Lung (tissue), 12 donors: Measurements from ENCODE around the gene FMNL3. TPM values are rescaled to one million over a fixed set of nuclear protein-coding genes. Genes with fewer than 3 reads are reported as not detected.

ENCODE experiments used
- ATAC-seq: fragments of 200-7000 bp; cut with Tn5 transposase; one replicate; pipeline ENCODE4 v1.9.1; 2020; ENCODE audit warnings: moderate number of reproducible peaks; ENCODE audit not compliant: insufficient read depth, low FRiP score
- DNase-seq, 3 donors: peaks; one replicate each; pipeline ENCODE4 v3.0.0-alpha.2; 2013 to 2017
- H3K27ac ChIP-seq, 2 donors: one replicate each; pipeline ENCODE4 v1.5.1; 2013; ENCODE audit warnings: mild to moderate bottlenecking in 2 of 2, moderate library complexity in 2 of 2, control low read depth in 1 of 2, inconsistent platforms in 1 of 2, low read depth in 1 of 2, low read length in 1 of 2
- H3K27me3 ChIP-seq, 3 donors: one replicate each; pipeline ENCODE4 v1.5.1; 2013; ENCODE audit warnings: low read length in 2 of 3; ENCODE audit not compliant: control insufficient read depth in 3 of 3, insufficient read depth in 3 of 3
- H3K36me3 ChIP-seq, 4 donors: one replicate each; pipeline ENCODE4 v1.5.1; 2013; ENCODE audit warnings: low read length in 4 of 4, mild to moderate bottlenecking in 1 of 4, moderate library complexity in 1 of 4; ENCODE audit not compliant: control insufficient read depth in 4 of 4, insufficient read depth in 4 of 4
- H3K4me1 ChIP-seq, 5 donors: one replicate each; pipeline ENCODE4 v1.5.1; 2013; ENCODE audit warnings: low read length in 5 of 5, mild to moderate bottlenecking in 2 of 5, moderate library complexity in 1 of 5; ENCODE audit not compliant: control insufficient read depth in 5 of 5, insufficient read depth in 5 of 5
- H3K4me3 ChIP-seq: one replicate; pipeline ENCODE4 v1.5.1; 2013; ENCODE audit warnings: mild to moderate bottlenecking, control low read depth, moderate library complexity
- H3K9ac ChIP-seq, 2 donors: one replicate each; pipeline ENCODE4 v1.5.1; 2013; ENCODE audit warnings: low read length in 2 of 2, control low read depth in 1 of 2; ENCODE audit not compliant: insufficient read depth in 1 of 2
- H3K9me3 ChIP-seq, 4 donors: one replicate each; pipeline ENCODE4 v1.5.1; 2013; ENCODE audit warnings: low read length in 3 of 4, mild to moderate bottlenecking in 1 of 4, moderate library complexity in 1 of 4; ENCODE audit not compliant: control insufficient read depth in 4 of 4, insufficient read depth in 3 of 4
- WGBS, 2 donors: extraction: QIAGEN DNeasy Blood & Tissue Kit; methylation state at CpG; one replicate each; pipeline ENCODE4 v1.1.7; 2013; 5-methylcytosine and 5-hydroxymethylcytosine counted together
- polyA plus RNA-seq, 2 donors: library from polyadenylated mRNA; stranded (reverse); fragments of 200-250 nt; gene quantifications; one replicate each; pipeline ENCODE4 v1.2.1, GENCODE V29; 2013
- total RNA-seq, 2 donors: library from RNA; depleted of rRNA in 1 of 2; stranded (reverse); fragments of >200 nt in 1 of 2; gene quantifications; one replicate each; pipeline ENCODE4 v1.2.1, GENCODE V29; 2014 to 2021
- TF ChIP-seq, protein P1 (sequence below): IDR thresholded peaks from 2 replicates; pipeline ENCODE4 v1.5.1; 2012; ENCODE audit warnings: mild to moderate bottlenecking; ENCODE audit errors: control extremely low read depth, extremely low read depth
- donor health status: control.
- donor health status: control.
- donor health status: Bipolar disorder and iron deficiency.
- donor health status: healthy.
- donor health status: DM: yes; HTN: yes; CAD: no.

Gene FMNL3
- total and polyA plus RNA-seq, 4 donors, result 11.5 to 51.2 (median 22.4) TPM

- 1 to 3% methylated on average over 51 to 76 of the region's 76 CpGs for WGBS, 2 donors
- H3K4me1 ChIP-seq, result peaks cover 0 to 24% (median 4%) of the 10 kb centered on the region in 5 donors
- peak within 1 kb of the TSS; percentile 75 to 81 for H3K27ac ChIP-seq
- peak within 1 kb of the TSS; percentile 20 to 89 for H3K9ac ChIP-seq
- no peaks in the 10 kb centered on the region for H3K27me3 ChIP-seq
- no peaks in the 10 kb centered on the region for H3K36me3 ChIP-seq
- ATAC-seq, result peak; percentile 93
- H3K9me3 ChIP-seq, result no peaks in the 10 kb centered on the region
- peak; percentile 85 to 91 (median 89) for DNase-seq
- H3K4me3 ChIP-seq, result peak within 1 kb of the TSS; percentile 43
- TF ChIP-seq, protein P1, sequence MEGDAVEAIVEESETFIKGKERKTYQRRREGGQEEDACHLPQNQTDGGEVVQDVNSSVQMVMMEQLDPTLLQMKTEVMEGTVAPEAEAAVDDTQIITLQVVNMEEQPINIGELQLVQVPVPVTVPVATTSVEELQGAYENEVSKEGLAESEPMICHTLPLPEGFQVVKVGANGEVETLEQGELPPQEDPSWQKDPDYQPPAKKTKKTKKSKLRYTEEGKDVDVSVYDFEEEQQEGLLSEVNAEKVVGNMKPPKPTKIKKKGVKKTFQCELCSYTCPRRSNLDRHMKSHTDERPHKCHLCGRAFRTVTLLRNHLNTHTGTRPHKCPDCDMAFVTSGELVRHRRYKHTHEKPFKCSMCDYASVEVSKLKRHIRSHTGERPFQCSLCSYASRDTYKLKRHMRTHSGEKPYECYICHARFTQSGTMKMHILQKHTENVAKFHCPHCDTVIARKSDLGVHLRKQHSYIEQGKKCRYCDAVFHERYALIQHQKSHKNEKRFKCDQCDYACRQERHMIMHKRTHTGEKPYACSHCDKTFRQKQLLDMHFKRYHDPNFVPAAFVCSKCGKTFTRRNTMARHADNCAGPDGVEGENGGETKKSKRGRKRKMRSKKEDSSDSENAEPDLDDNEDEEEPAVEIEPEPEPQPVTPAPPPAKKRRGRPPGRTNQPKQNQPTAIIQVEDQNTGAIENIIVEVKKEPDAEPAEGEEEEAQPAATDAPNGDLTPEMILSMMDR, result peak; percentile 18
Measured at GRCh38 chr12:49623142-49623904, 83.9 kb downstream of the FMNL3 start, which contains the start of gene PRPF40B. Gene PRPF40B, plus strand, starts transcription at chr12:49623561. Its CDS starts 30 bp downstream, at chr12:49623591.

DNA sequence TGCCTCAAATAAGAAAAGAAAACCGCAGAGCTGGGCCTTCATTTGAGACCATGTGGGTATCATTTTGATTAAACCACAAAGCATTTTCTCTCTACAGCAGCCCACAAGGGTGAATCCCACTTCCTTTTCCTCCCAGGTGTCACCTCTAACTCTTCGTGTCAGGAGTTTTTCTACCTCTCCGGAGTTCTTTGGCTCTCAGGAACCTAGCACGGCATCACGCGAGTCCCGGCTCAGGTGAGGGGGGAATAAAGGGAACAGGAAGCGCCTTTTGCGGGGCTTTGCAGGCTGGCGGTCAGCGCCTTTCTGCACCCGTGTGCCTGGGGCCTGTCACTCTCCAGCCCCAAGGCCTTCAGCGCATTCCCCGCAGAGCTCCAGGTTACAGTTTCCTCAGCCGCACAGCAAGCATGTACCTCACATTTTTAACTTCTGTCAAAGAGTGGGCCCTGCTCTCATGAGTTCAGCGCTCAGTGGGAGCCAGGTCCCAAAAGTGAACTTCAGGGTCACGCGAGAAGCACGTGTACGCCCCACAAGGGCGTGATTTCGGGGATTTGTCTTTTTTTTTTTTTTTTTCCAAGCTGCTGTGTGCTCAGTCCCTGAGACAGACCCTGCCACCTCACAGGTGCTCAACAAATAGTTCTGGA is 84.6 kb downstream of the FMNL3 start:
- peak overlapping the region; percentile 20 to 89 for H3K9ac ChIP-seq
- H3K36me3 ChIP-seq, result no peaks in the 10 kb centered on the region
- TF ChIP-seq, protein P1, result no peak
- H3K4me1 ChIP-seq, result peaks cover 0 to 26% (median 4%) of the 10 kb centered on the region in 5 donors
- H3K4me3 ChIP-seq, result peak overlapping the region; percentile 21
- DNase-seq, result no peak
- 1% methylated on average over 22 of the region's 22 CpGs for WGBS, 2 donors
- ATAC-seq, result peak; percentile 4
- H3K27ac ChIP-seq, result peak overlapping the region; percentile 75 to 81
- no peaks in the 10 kb centered on the region for H3K27me3 ChIP-seq
- H3K9me3 ChIP-seq, result no peaks in the 10 kb centered on the region

DNA sequence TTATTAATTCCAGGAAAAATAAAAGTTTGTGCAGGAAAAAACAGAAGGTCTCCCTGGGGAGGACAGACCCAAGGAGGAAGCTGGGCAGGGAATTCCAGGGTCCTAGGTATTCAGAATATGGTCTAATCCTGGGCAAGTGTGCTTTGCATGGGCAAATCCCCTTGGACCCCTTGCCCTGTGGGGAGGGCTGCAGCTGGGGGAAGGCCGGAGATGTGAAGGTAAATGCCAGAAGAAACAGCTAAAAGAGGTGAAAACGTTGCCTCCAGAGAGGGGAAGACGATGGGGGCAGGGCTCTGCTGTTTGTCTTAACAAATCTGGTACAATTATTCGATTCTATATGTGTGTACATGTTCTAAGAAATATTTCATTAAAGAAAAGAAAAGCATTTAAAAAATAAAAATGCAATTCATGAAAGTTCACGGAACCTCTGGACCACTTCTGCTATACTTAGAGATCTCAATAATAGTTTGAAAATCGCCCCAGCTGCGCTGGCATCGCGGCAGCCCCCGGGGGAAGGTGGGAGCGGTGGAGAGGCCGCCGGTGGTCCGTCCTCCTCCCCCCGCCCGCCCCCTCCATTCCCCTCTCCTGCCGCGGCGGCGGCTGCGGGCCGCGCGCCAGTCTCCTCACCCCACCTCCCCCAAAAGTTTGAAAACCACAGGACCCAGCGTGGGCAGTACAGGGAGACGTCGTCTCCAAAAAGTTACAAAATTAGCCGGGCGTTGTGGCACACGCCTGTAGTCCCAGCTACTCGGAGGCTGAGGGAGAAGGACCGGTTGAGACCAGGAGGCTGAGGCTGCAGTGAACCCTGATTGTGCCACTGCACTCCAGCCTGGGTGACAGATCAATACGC is 85.3 kb downstream of the FMNL3 start:
- Histone ChIP-seq H3K4me3 (peak overlapping the region; percentile 21), H3K4me1 (peaks cover 0 to 26% (median 4%) of the 10 kb centered on the region in 5 donors), H3K36me3 (no peaks in the 10 kb centered on the region), H3K9ac (no peak overlapping the region), H3K27ac (peak overlapping the region; percentile 75 to 81), H3K27me3 (no peaks in the 10 kb centered on the region), H3K9me3 (no peaks in the 10 kb centered on the region)
- 3 to 5% methylated on average over 33 of the region's 33 CpGs for WGBS, 2 donors
- no peak for DNase-seq
- ATAC-seq, result no peak
- TF ChIP-seq, protein P1, result no peak
